GM18519 (cell line): Measurements from ENCODE around the gene ANKUB1.

Source experiments
- ATAC-seq: cut with Tn5 transposase; IDR thresholded peaks from one replicate; pipeline ENCODE4 v1.9.1; 2021; ENCODE audit warnings: mild to moderate bottlenecking, moderate library complexity; ENCODE audit not compliant: unreplicated experiment, low FRiP score

The ANKUB1 gene

GRCh38 chr3:149715247-149715646, 77.1 kb downstream of the ANKUB1 start:
- no peak for ATAC-seq

GRCh38 chr3:149713730-149714654, 78.4 kb downstream of the ANKUB1 start:
- no peak for ATAC-seq
